ENCODE results near the gene SHC2.

GRCh38 chr19:444677-445210 lies 16.1 kb downstream of the SHC2 start:
- TF ChIP-seq POLR2A (IDR thresholded peaks at IDR 0.05; ENCODE audit: low read depth, low read length) (no peak), POLR2AphosphoS5 (IDR thresholded peaks at IDR 0.05; ENCODE audit: insufficient read depth, low read depth, low read length) (no peak), EZH2 (IDR thresholded peaks at IDR 0.05; ENCODE audit: borderline replicate concordance, low read depth, low read length, severe bottlenecking) (no peak), JUN (IDR thresholded peaks at IDR 0.05; ENCODE audit: borderline replicate concordance, insufficient read depth, insufficient read length, low read depth) (no peak)
- TF ChIP-seq, protein P1, sequence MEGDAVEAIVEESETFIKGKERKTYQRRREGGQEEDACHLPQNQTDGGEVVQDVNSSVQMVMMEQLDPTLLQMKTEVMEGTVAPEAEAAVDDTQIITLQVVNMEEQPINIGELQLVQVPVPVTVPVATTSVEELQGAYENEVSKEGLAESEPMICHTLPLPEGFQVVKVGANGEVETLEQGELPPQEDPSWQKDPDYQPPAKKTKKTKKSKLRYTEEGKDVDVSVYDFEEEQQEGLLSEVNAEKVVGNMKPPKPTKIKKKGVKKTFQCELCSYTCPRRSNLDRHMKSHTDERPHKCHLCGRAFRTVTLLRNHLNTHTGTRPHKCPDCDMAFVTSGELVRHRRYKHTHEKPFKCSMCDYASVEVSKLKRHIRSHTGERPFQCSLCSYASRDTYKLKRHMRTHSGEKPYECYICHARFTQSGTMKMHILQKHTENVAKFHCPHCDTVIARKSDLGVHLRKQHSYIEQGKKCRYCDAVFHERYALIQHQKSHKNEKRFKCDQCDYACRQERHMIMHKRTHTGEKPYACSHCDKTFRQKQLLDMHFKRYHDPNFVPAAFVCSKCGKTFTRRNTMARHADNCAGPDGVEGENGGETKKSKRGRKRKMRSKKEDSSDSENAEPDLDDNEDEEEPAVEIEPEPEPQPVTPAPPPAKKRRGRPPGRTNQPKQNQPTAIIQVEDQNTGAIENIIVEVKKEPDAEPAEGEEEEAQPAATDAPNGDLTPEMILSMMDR (IDR thresholded peaks at IDR 0.05; ENCODE audit: extremely low read depth in 1 of 2, insufficient read depth in 1 of 2, low read depth in 1 of 2, low read length in 2 of 2), result no peak

Data from endothelial cell of umbilical vein (primary cell).